ENCODE measurements around the gene MMP14. TPM values are rescaled to one million over a fixed set of nuclear protein-coding genes. Genes with fewer than 3 reads are reported as not detected.

Gene MMP14
- total and polyA plus RNA-seq, 2 of the 13 experiments (the other 11 are each of a cell fraction or from before 2014, with no cell fraction given), result 5.2 to 9.8 TPM

DNA sequence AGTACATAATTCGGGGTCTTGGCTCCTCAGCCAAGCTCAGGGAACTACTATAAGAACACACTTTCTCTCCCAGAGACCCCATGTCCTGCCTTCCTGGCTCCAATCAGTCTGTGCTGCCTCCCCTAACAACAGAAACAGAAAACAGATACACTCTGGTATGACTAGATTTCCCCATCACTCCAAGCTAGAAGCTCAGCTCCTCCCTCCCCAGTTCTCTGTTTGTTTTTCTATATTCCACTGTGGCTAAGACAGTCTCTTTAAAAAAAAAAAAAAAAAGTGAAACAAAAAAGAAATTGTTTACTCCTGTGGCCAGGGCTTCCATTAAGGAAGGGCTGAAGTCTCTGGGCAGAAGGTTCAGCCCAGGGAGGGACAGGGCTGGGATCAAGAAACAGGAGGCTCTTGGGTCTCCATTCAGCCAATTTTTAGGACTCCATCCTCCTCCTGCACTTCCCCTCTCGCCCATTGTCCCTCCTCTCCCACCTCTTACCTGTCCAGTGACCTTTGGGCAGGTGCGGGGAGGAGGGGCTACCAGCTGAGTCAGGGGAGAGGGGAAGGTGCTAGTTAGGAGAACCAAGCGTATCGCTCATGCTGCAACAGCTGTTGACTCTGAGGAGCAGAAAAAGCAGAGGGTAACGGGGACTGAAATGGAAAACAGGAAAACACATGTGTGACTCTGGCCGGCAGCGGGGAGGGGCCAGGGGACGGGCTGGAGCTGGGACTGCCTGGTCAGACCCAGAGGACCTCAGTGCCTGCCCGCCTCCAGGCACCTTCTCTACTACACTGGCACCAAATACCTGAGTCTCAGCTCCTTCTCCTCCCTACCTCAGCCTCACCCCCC is 17.0 kb upstream of the MMP14 start (continued):
- TF ChIP-seq RFXANK (CRISPR knock-in tag; IDR thresholded peaks at IDR 0.05) (no peak), ISL2 (CRISPR knock-in tag; IDR thresholded peaks at IDR 0.05) (no peak), ARNTL (CRISPR knock-in tag; IDR thresholded peaks at IDR 0.05) (no peak), ZNF672 (CRISPR knock-in tag; IDR thresholded peaks at IDR 0.05) (no peak), ELF4 (CRISPR knock-in tag; IDR thresholded peaks at IDR 0.05; ENCODE audit: borderline replicate concordance) (no peak), GABPB1 (CRISPR knock-in tag; IDR thresholded peaks at IDR 0.05) (peak; percentile 47; the same call in 1 of the 2 replicates), ATF3 (CRISPR knock-in tag; IDR thresholded peaks at IDR 0.05) (no peak), ZNF282 (IDR thresholded peaks at IDR 0.05; ENCODE audit: partially characterized antibody) (no peak), JUN (CRISPR knock-in tag; IDR thresholded peaks at IDR 0.05) (no peak), TEAD2 (CRISPR knock-in tag; IDR thresholded peaks at IDR 0.05) (no peak), XRCC5 (optimal IDR thresholded peaks at IDR 0.05; ENCODE audit: low read length) (no peak), ONECUT2 (CRISPR knock-in tag; IDR thresholded peaks at IDR 0.05) (no peak), ZFP90 (CRISPR knock-in tag; IDR thresholded peaks at IDR 0.05; ENCODE audit: borderline replicate concordance) (no peak), ZNF83 (CRISPR knock-in tag; IDR thresholded peaks at IDR 0.05; ENCODE audit: borderline replicate concordance) (peak; percentile 70; the same call in 1 of the 2 replicates), ZKSCAN1 (IDR thresholded peaks at IDR 0.05; ENCODE audit: low read length) (no peak), ZNF441 (CRISPR knock-in tag; IDR thresholded peaks at IDR 0.05; ENCODE audit: borderline replicate concordance) (no peak), SMARCC2 (IDR thresholded peaks at IDR 0.05) (no peak), MEIS1 (CRISPR knock-in tag; IDR thresholded peaks at IDR 0.05; ENCODE audit: borderline replicate concordance) (no peak), SP140L (CRISPR knock-in tag; IDR thresholded peaks at IDR 0.05; ENCODE audit: borderline replicate concordance) (no peak), ZNF20 (CRISPR knock-in tag; IDR thresholded peaks at IDR 0.05) (no peak), ZBTB8A (CRISPR knock-in tag; IDR thresholded peaks at IDR 0.05; ENCODE audit: borderline replicate concordance, low read depth) (no peak), ZBTB7A (CRISPR knock-in tag; IDR thresholded peaks at IDR 0.05) (no peak), TBX2 (CRISPR knock-in tag; IDR thresholded peaks at IDR 0.05; ENCODE audit: borderline replicate concordance) (peak; percentile 33; the same call in 1 of the 2 replicates)
- TF ChIP-seq, protein P1, sequence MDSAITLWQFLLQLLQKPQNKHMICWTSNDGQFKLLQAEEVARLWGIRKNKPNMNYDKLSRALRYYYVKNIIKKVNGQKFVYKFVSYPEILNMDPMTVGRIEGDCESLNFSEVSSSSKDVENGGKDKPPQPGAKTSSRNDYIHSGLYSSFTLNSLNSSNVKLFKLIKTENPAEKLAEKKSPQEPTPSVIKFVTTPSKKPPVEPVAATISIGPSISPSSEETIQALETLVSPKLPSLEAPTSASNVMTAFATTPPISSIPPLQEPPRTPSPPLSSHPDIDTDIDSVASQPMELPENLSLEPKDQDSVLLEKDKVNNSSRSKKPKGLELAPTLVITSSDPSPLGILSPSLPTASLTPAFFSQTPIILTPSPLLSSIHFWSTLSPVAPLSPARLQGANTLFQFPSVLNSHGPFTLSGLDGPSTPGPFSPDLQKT (CRISPR knock-in tag; IDR thresholded peaks at IDR 0.05; ENCODE audit: borderline replicate concordance), result no peak
- TF ChIP-seq, protein P2, sequence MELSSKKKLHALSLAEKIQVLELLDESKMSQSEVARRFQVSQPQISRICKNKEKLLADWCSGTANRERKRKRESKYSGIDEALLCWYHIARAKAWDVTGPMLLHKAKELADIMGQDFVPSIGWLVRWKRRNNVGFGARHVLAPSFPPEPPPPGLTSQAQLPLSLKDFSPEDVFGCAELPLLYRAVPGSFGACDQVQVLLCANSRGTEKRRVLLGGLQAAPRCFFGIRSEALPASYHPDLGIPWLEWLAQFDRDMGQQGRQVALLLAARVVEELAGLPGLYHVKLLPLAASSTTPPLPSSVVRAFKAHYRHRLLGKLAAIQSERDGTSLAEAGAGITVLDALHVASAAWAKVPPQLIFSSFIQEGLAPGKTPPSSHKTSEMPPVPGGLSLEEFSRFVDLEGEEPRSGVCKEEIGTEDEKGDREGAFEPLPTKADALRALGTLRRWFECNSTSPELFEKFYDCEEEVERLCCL (CRISPR knock-in tag; IDR thresholded peaks at IDR 0.05; ENCODE audit: borderline replicate concordance), result no peak
